HepG2 (cell line): ENCODE results near the gene JOSD1. TPM values are rescaled to one million over a fixed set of nuclear protein-coding genes. Genes with fewer than 3 reads are reported as not detected.

ENCODE experiments used
- ATAC-seq: fragments of 200-7000 bp; cut with Tn5 transposase; 3 replicates; pipeline ENCODE4 v1.9.1; 2020; ENCODE audit warnings: mild to moderate bottlenecking, moderate library complexity
- BruUV-seq: library from RNA; stranded (reverse); fragments of 400-500 nt; replicated peaks from 2 replicates; lab custom pipeline; 2021; lab: Mats Ljungman, UMichigan
- CTCF ChIA-PET: fragments of 300-600 bp; formaldehyde crosslinking; extraction: SDS; loops from one replicate; lab custom pipeline; 2021; ENCODE audit warnings: low total read pairs, inconsistent platforms, low intra/inter-chr PET ratio; lab: Yijun Ruan, JAX
- POLR2A ChIA-PET: fragments of 350-600 bp; sonication (Branson Sonifier 250); formaldehyde crosslinking; loops from one replicate; lab custom pipeline; 2020; ENCODE audit warnings: antibody characterized with exemption, inconsistent platforms; lab: Yijun Ruan, JAX
- DNase-seq: peaks from one replicate; pipeline ENCODE4 v3.0.0-alpha.2; 2015; ENCODE audit warnings: low spot score
- FAIRE-seq: peaks from 3 replicates; lab custom pipeline; 2011; peaks lifted over from hg19 to GRCh38; lab: Jason Lieb, UNC
- H2AFZ ChIP-seq: one replicate; pipeline ENCODE4 v1.6.1; 2011; ENCODE audit warnings: low read length, inconsistent platforms
- H3K27ac ChIP-seq: fragments of 300-600 bp; 3 replicates; pipeline ENCODE4 v1.8.0; 2011; ENCODE audit warnings: mixed run types, mild to moderate bottlenecking, mixed read lengths, low read length, inconsistent platforms; ENCODE audit not compliant: insufficient read depth; ENCODE audit errors: extremely low read length
- H3K27me3 ChIP-seq, 2 experiments: fragments of 200-600 bp in 1 of 2; 2 replicates in 1 of 2; 3 replicates in 1 of 2; pipeline versions ENCODE4 v1.6.0 to v1.8.0; 2011; ENCODE audit warnings: low read length in 2 of 2, mild to moderate bottlenecking in 2 of 2, moderate library complexity in 2 of 2, inconsistent platforms in 1 of 2; ENCODE audit not compliant: insufficient read depth in 2 of 2, control insufficient read depth in 1 of 2
- H3K36me3 ChIP-seq, 2 experiments: fragments of 200-600 bp in 1 of 2; replicated peaks in 1 of 2; 2 replicates in 1 of 2; 3 replicates in 1 of 2; pipeline versions ENCODE4 v1.5.1 to v1.8.0; 2011; ENCODE audit warnings: low read length in 2 of 2, inconsistent platforms in 1 of 2; ENCODE audit not compliant: insufficient read depth in 2 of 2, control insufficient read depth in 1 of 2
- H3K4me1 ChIP-seq: 2 replicates; pipeline ENCODE4 v1.5.1; 2012; ENCODE audit warnings: low read length, inconsistent platforms; ENCODE audit not compliant: insufficient read depth
- H3K4me2 ChIP-seq: 2 replicates; pipeline ENCODE4 v1.6.0; 2011; ENCODE audit warnings: low read depth, low read length, inconsistent platforms
- H3K4me3 ChIP-seq, 3 experiments: fragments of 200-600 bp in 1 of 3; sonication (generic), shearing (Covaris generic) in 1 of 3; replicated peaks in 1 of 3; 2 replicates each; pipeline ENCODE4 v1.5.1; 2011 to 2016; ENCODE audit warnings: low read length in 3 of 3, inconsistent platforms in 2 of 3, low read depth in 2 of 3, mild to moderate bottlenecking in 2 of 3, control low read depth in 1 of 3, mixed read lengths in 1 of 3; ENCODE audit not compliant: insufficient read depth in 1 of 3
- H3K79me2 ChIP-seq: one replicate; pipeline ENCODE4 v1.6.1; 2011; ENCODE audit warnings: low read length, inconsistent platforms; ENCODE audit not compliant: insufficient read depth
- H3K9ac ChIP-seq: 2 replicates; pipeline ENCODE4 v1.6.0; 2011; ENCODE audit warnings: mild to moderate bottlenecking, low read depth, low read length, inconsistent platforms; ENCODE audit not compliant: insufficient read depth
- H3K9me3 ChIP-seq: 2 replicates; pipeline ENCODE4 v1.5.1; 2012; ENCODE audit warnings: mild to moderate bottlenecking, low read length
- H4K20me1 ChIP-seq: 2 replicates; pipeline ENCODE4 v1.6.0; 2011; ENCODE audit warnings: inconsistent platforms, mild to moderate bottlenecking, low read length, moderate library complexity; ENCODE audit not compliant: insufficient read depth
- CHCHD3 ChIP-seq: sonication (generic); formaldehyde crosslinking; IDR thresholded peaks from 2 replicates; pipeline ENCODE4 v1.8.0; 2022; ENCODE audit warnings: mild to moderate bottlenecking, missing genetic modification reagents, moderate library complexity
- FOXA3 ChIP-seq: IDR thresholded peaks from 2 replicates; pipeline ENCODE4 v1.6.1; 2016; ENCODE audit warnings: missing genetic modification reagents, missing compliant biosample characterization
- FOXM1 ChIP-seq: sonication (generic); formaldehyde crosslinking; IDR thresholded peaks from 2 replicates; pipeline ENCODE4 v1.5.0; 2020; ENCODE audit warnings: missing genetic modification reagents
- GABPA ChIP-seq, 2 experiments: IDR thresholded peaks; 2 replicates each; pipeline ENCODE4 v1.6.1; 2011 to 2016; ENCODE audit warnings: low read depth in 2 of 2, low read length in 1 of 2, missing biosample characterization in 1 of 2, missing genetic modification characterization in 1 of 2
- GLI4 ChIP-seq: sonication (generic); formaldehyde crosslinking; IDR thresholded peaks from 2 replicates; pipeline ENCODE4 v1.5.1; 2020; ENCODE audit warnings: missing genetic modification reagents, mild to moderate bottlenecking, moderate library complexity, borderline replicate concordance
- HOXA3 ChIP-seq: sonication (generic); formaldehyde crosslinking; IDR thresholded peaks from 2 replicates; pipeline ENCODE4 v1.5.0; 2020; ENCODE audit warnings: missing genetic modification reagents
- KAT7 ChIP-seq: IDR thresholded peaks from 2 replicates; pipeline ENCODE4 v1.6.1; 2018; ENCODE audit warnings: borderline replicate concordance, missing compliant biosample characterization
- NKX3-1 ChIP-seq: sonication (generic); formaldehyde crosslinking; IDR thresholded peaks from 2 replicates; pipeline ENCODE4 v1.5.0; 2020; ENCODE audit warnings: missing genetic modification reagents
- PHF8 ChIP-seq: sonication (generic); formaldehyde crosslinking; IDR thresholded peaks from 2 replicates; pipeline ENCODE4 v1.5.0; 2020; ENCODE audit warnings: missing genetic modification reagents
- PITX1 ChIP-seq: sonication (generic); formaldehyde crosslinking; IDR thresholded peaks from 2 replicates; pipeline ENCODE4 v1.5.1; 2020; ENCODE audit warnings: mild to moderate bottlenecking, missing genetic modification reagents
- PRPF4 ChIP-seq: fragments of 200-400 bp; formaldehyde crosslinking; IDR thresholded peaks from 2 replicates; pipeline ENCODE4 v1.6.1; 2016; ENCODE audit warnings: low read length, low read depth; ENCODE audit not compliant: poor library complexity, severe bottlenecking
- SMARCC2 ChIP-seq: fragments of 450-650 bp; IDR thresholded peaks from 2 replicates; pipeline ENCODE4 v1.6.1; 2017; ENCODE audit warnings: antibody characterized with exemption, mild to moderate bottlenecking
- TAF1 ChIP-seq: sonication (generic); formaldehyde crosslinking; IDR thresholded peaks from 2 replicates; pipeline ENCODE4 v1.4.0; 2020; ENCODE audit warnings: missing genetic modification reagents
- TFAP4 ChIP-seq: sonication (generic); IDR thresholded peaks from 2 replicates; pipeline ENCODE4 v1.6.1; 2016; ENCODE audit warnings: low read depth, borderline replicate concordance
- ZBTB8A ChIP-seq: sonication (generic); formaldehyde crosslinking; IDR thresholded peaks from 2 replicates; pipeline ENCODE4 v1.4.0; 2020; ENCODE audit warnings: mild to moderate bottlenecking, low read depth, missing genetic modification reagents, borderline replicate concordance
- ZFP1 ChIP-seq: IDR thresholded peaks from 2 replicates; pipeline ENCODE4 v1.6.1; 2016
- ZNF234 ChIP-seq: sonication (generic); formaldehyde crosslinking; conservative IDR thresholded peaks from 2 replicates; pipeline ENCODE4 v1.5.1; 2020; ENCODE audit warnings: mild to moderate bottlenecking, missing genetic modification reagents
- ZNF460 ChIP-seq: sonication (generic); formaldehyde crosslinking; IDR thresholded peaks from 2 replicates; pipeline ENCODE4 v1.5.1; 2020; ENCODE audit warnings: missing genetic modification reagents, mild to moderate bottlenecking, borderline replicate concordance
- ZNF773 ChIP-seq: sonication (generic); formaldehyde crosslinking; IDR thresholded peaks from 2 replicates; pipeline ENCODE4 v1.4.0; 2020; ENCODE audit warnings: missing genetic modification reagents, borderline replicate concordance
- WGBS: methylation state at CpG from one replicate; pipeline ENCODE4 v1.1.6; 2017; ENCODE audit warnings: low lambda C conversion rate; 5-methylcytosine and 5-hydroxymethylcytosine counted together
- in situ Hi-C: cut with HindIII; loops from 2 replicates; pipeline ENCODE4 v1.10.0; 2017; ENCODE audit warnings: low pct_unique_long_range_greater_than_20kb; ENCODE audit not compliant: extremely low pct_ligation_motif_present
- intact Hi-C: fragments of 100-400 bp; cut with micrococcal nuclease; formaldehyde crosslinking; loops from one replicate; pipeline ENCODE4 v1.10.0; 2022; ENCODE audit not compliant: unreplicated experiment
- polyA plus RNA-seq, 8 experiments: library from polyadenylated mRNA; depleted of rRNA in 3 of 8; stranded (reverse) in 7 of 8; unstranded in 1 of 8; fragments of >200 nt; fragmentation: Illumina TruSeq in 4 of 8; extraction: Trizol in 4 of 8; gene quantifications; 2 replicates each; pipeline versions ENCODE4 v1.2.1 to v1.2.3, GENCODE V29; 2011 to 2016; ENCODE audit warnings: low read depth in 4 of 8, missing spikeins in 1 of 8, mixed read lengths in 1 of 8; ENCODE audit not compliant: insufficient read depth in 1 of 8
- total RNA-seq, 5 experiments: library from RNA; depleted of rRNA; stranded (reverse); fragments of >200 nt; fragmentation: Illumina TruSeq; extraction: Trizol; gene quantifications; 2 replicates each; pipeline ENCODE4 v1.2.3, GENCODE V29; 2016; ENCODE audit warnings: low read depth in 1 of 5
- TF ChIP-seq, protein P1 (sequence below): sonication (generic); formaldehyde crosslinking; IDR thresholded peaks from 2 replicates; pipeline ENCODE4 v1.9.0; 2021; ENCODE audit warnings: missing genetic modification reagents, borderline replicate concordance

JOSD1 gene
- total and polyA plus RNA-seq, 2 of the 13 experiments (the other 11 are each of a cell fraction or from before 2014, with no cell fraction given): 31.7 to 38.4 TPM

DNA sequence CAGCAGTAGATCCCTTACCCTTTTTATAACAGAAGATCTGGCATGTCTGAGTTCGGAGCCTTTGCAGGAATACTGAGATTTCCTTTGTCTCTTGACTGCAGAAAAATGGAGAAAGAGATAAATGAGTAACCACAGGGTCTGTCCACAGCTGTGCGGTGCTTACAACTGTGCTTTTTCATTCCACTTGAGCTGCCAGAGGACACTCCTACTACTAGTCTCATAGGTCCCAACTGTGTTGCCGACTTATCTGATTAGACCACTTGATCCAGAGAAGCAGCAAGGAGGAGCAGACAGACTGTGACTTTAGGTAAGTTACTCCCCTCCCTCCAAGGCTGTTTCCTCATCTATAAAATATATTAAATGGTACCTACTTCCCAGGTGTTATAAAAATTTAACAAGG lies 62.0 kb downstream of the JOSD1 start:
- TF ChIP-seq SMARCC2 (no peak), TAF1 (CRISPR knock-in tag) (no peak), TFAP4 (peak; percentile 16; the same call in 1 of the 2 replicates)
- TF ChIP-seq, all 625 proteins: peak for 1
- peak; percentile 73 for ATAC-seq
- Histone ChIP-seq H2AFZ (no peak overlapping the region), H3K9ac (no peak overlapping the region), H3K36me3 (no peaks in the 10 kb centered on the region), H3K4me2 (no peak overlapping the region), H3K27me3 (no peaks in the 10 kb centered on the region), H3K27ac (no peak overlapping the region), H3K9me3 (no peaks in the 10 kb centered on the region), H3K4me3 (no peak overlapping the region), H4K20me1 (no peaks in the 10 kb centered on the region), H3K4me1 (peaks cover 13% of the 10 kb centered on the region), H3K79me2 (no peaks in the 10 kb centered on the region)
- CTCF ChIA-PET: no interaction called here
- peak; percentile 32 for DNase-seq
- WGBS: 22% methylated on average over 3 of the region's 3 CpGs
- POLR2A ChIA-PET: interaction anchor here (1.3 kb wide), 1 partner anchor 43 kb away, joined by 3 read pairs; the partner anchor contains the start of gene TOMM22
- in situ Hi-C loops (no loop called here), intact Hi-C loops (no loop called here)
- FAIRE-seq: no peak
- no TSS peak for BruUV-seq

DNA sequence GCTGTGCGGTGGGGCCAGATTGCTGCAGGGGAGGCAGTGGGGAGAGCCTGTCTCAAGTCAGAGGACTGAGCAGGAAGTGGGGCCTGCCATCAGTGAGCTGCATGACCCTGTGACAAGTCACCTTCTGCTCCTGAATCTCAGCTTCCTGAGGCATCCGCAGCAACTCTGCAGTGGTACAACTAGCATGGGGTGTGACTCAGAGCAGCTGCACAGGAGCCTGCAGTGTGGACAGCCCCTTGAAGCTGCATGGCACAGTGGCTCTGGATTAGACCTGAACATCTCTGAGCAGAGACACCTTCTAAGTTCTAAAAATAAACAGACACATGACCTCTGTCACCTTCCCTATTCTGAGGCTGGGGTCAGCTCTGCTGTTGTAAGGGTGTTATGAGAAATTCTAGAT lies 62.5 kb downstream of the JOSD1 start:
- ATAC-seq (no peak), DNase-seq (no peak), FAIRE-seq (no peak)
- H4K20me1 ChIP-seq: no peaks in the 10 kb centered on the region
- H2AFZ ChIP-seq: no peak overlapping the region
- no peaks in the 10 kb centered on the region for H3K36me3 ChIP-seq
- H3K9me3 ChIP-seq: no peaks in the 10 kb centered on the region
- peaks cover 13% of the 10 kb centered on the region for H3K4me1 ChIP-seq
- in situ Hi-C loops: no loop called here
- ChIA-PET CTCF (no interaction called here), POLR2A (interaction anchor here (1.3 kb wide), 1 partner anchor 44 kb away, joined by 3 read pairs; the partner anchor contains the start of gene TOMM22)
- no peaks in the 10 kb centered on the region for H3K79me2 ChIP-seq
- no peak overlapping the region for H3K4me2 ChIP-seq
- H3K4me3 ChIP-seq: no peak overlapping the region
- H3K27me3 ChIP-seq: no peaks in the 10 kb centered on the region
- BruUV-seq: no TSS peak
- H3K9ac ChIP-seq: no peak overlapping the region
- H3K27ac ChIP-seq: no peak overlapping the region
- intact Hi-C loops: no loop called here
- 94% methylated on average over 1 of the region's 2 CpGs for WGBS
- no peak for TF ChIP-seq CHCHD3 (CRISPR knock-in tag)
- TF ChIP-seq KAT7 (CRISPR knock-in tag): no peak
- TF ChIP-seq GABPA (IDR thresholded peaks at IDR 0.05; ENCODE audit: low read depth, low read length): no peak
- TF ChIP-seq GABPA (CRISPR knock-in tag; IDR thresholded peaks at IDR 0.05; ENCODE audit: low read depth): no peak
- no peak for TF ChIP-seq GLI4 (CRISPR knock-in tag)
- TF ChIP-seq PRPF4: no peak
- TF ChIP-seq FOXM1 (CRISPR knock-in tag): no peak
- TF ChIP-seq ZNF773 (CRISPR knock-in tag): no peak
- TF ChIP-seq ZBTB8A (CRISPR knock-in tag): no peak
- no peak for TF ChIP-seq NKX3-1 (CRISPR knock-in tag)
- TF ChIP-seq ZNF234 (CRISPR knock-in tag): no peak
- TF ChIP-seq FOXA3: no peak
- TF ChIP-seq, protein P1, sequence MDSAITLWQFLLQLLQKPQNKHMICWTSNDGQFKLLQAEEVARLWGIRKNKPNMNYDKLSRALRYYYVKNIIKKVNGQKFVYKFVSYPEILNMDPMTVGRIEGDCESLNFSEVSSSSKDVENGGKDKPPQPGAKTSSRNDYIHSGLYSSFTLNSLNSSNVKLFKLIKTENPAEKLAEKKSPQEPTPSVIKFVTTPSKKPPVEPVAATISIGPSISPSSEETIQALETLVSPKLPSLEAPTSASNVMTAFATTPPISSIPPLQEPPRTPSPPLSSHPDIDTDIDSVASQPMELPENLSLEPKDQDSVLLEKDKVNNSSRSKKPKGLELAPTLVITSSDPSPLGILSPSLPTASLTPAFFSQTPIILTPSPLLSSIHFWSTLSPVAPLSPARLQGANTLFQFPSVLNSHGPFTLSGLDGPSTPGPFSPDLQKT (CRISPR knock-in tag): no peak
- no peak for TF ChIP-seq ZNF460
- no peak for TF ChIP-seq PHF8 (CRISPR knock-in tag)
- no peak for TF ChIP-seq ZFP1 (CRISPR knock-in tag)
- no peak for TF ChIP-seq PITX1
- TF ChIP-seq HOXA3 (CRISPR knock-in tag): no peak
